ENCODE results near the gene NDUFB8. TPM values are rescaled to one million over a fixed set of nuclear protein-coding genes. Genes with fewer than 3 reads are reported as not detected.

Gene NDUFB8
- polyA plus RNA-seq, 1 donor: 206 TPM

DNA sequence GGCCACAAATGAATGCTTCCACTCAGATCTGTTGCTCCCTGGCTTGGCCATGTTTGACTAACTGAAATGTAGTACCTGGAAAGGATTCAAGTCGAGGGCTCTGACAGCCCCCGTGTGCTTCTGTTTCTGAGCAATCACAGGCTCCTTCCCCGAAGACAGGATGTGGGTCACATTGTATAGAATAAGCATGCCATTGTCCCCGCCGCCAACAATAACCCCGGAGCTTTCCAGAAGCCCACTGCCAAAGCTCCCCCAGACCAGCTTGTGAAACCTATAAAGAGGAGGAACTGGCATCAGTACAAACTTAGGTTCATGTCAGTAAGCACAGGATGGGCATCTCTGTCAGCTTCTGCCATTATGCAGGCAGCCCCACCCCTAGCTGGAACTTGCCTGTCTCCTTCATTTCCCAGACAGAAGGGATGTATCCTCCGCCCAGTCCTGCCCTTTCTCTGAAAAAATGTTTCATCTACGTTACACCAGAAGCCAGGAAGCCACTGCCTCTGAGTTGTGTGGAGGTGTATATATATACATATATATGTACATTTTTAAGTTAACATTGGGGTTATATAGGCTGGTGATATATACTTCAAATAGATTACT, 20.3 kb downstream of the NDUFB8 start:
- WGBS (ENCODE audit: insufficient coverage, low lambda C conversion rate): no CpG with 5 or more reads among the region's 8 CpGs
- Histone ChIP-seq H3K27ac (ENCODE audit: low read length) (no peak overlapping the region), H3K9me3 (ENCODE audit: control insufficient read depth, low read depth, low read length) (no peaks in the 10 kb centered on the region), H3K27me3 (ENCODE audit: control insufficient read depth, insufficient read depth, low read length) (no peaks in the 10 kb centered on the region), H3K4me3 (ENCODE audit: low read length) (no peak overlapping the region), H3K36me3 (ENCODE audit: control insufficient read depth, insufficient read depth, low read length) (peaks cover 20% of the 10 kb centered on the region), H3K4me1 (ENCODE audit: control insufficient read depth, insufficient read depth, low read length) (no peaks in the 10 kb centered on the region)
- DNase-seq: no peak

DNA sequence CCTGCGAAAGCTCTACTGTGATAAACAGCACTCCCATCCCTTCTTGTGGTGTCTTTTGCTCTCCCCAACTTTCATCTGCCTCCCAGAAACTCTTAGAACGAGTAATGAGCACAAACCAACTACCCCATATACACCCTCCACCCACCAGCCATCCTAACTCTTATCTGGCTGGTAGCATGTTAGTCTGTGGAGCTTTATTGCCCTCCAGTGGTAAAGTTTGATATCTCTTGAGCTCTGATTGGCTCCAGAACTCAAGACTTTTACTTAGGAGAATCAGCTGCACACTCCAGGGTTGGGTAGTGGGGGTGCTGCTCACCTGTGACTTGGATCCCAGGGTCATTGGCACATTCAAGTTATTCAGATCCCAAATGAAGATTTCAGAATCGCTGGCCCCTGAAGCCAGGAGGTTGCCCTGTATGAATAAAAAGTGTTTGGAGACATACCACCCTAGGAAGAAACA, 20.9 kb downstream of the NDUFB8 start:
- no peak overlapping the region for H3K27ac ChIP-seq (ENCODE audit: low read length)
- DNase-seq: peak in 1 of 2 donors; percentile 39
- H3K9me3 ChIP-seq (ENCODE audit: control insufficient read depth, low read depth, low read length): no peaks in the 10 kb centered on the region
- no peaks in the 10 kb centered on the region for H3K4me1 ChIP-seq (ENCODE audit: control insufficient read depth, insufficient read depth, low read length)
- WGBS (ENCODE audit: insufficient coverage, low lambda C conversion rate): no CpG with 5 or more reads among the region's 3 CpGs
- H3K27me3 ChIP-seq (ENCODE audit: control insufficient read depth, insufficient read depth, low read length): no peaks in the 10 kb centered on the region
- H3K4me3 ChIP-seq (ENCODE audit: low read length): no peak overlapping the region
- H3K36me3 ChIP-seq (ENCODE audit: control insufficient read depth, insufficient read depth, low read length): peaks cover 20% of the 10 kb centered on the region

DNA sequence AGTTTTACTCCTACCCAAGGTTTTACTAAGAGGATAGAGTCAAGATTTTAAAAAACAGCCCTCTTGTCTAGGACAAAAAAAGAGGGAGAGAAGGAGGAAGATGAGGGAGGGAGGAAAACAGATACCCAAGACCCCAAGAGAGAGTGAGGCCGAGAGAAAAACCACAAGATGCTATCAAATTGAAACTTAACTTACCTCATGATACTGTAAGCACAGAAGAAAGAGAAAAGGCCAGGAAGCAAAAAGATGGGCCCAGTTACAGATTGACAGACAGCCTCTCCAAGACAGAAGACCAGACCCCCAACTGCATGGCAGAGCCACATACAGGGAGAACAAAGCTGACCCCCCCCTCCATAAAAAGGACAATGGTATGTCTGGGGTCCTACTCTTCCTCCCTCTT, 21.4 kb downstream of the NDUFB8 start:
- H3K36me3 ChIP-seq (ENCODE audit: control insufficient read depth, insufficient read depth, low read length): peaks cover 20% of the 10 kb centered on the region
- no peaks in the 10 kb centered on the region for H3K27me3 ChIP-seq (ENCODE audit: control insufficient read depth, insufficient read depth, low read length)
- H3K27ac ChIP-seq (ENCODE audit: low read length): no peak overlapping the region
- DNase-seq: no peak
- H3K4me1 ChIP-seq (ENCODE audit: control insufficient read depth, insufficient read depth, low read length): no peaks in the 10 kb centered on the region
- H3K4me3 ChIP-seq (ENCODE audit: low read length): no peak overlapping the region
- 60% methylated on average over 1 of the region's 1 CpG for WGBS (ENCODE audit: insufficient coverage, low lambda C conversion rate)
- H3K9me3 ChIP-seq (ENCODE audit: control insufficient read depth, low read depth, low read length): no peaks in the 10 kb centered on the region

DNA sequence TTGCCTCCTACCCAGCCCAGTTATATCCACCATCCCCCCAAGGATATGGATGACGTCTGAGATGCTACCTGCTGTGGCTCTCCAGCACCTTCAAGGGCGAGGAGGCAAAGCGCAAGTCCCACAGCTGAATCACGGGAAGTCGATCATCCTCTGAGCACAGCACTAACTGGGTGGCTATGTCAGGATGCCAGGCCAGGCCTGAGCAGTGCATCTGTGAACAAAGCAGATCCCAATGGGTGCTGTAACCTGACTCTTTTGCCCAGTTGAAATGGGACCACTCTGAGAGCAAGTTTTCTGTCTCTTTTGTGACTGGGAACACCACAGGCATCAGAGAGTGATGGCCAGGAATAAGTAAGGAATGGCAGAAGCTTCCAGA, 22.3 kb downstream of the NDUFB8 start:
- H3K27ac ChIP-seq (ENCODE audit: low read length): no peak overlapping the region
- no peaks in the 10 kb centered on the region for H3K4me1 ChIP-seq (ENCODE audit: control insufficient read depth, insufficient read depth, low read length)
- no peak overlapping the region for H3K4me3 ChIP-seq (ENCODE audit: low read length)
- no peaks in the 10 kb centered on the region for H3K27me3 ChIP-seq (ENCODE audit: control insufficient read depth, insufficient read depth, low read length)
- no CpG with 5 or more reads among the region's 5 CpGs for WGBS (ENCODE audit: insufficient coverage, low lambda C conversion rate)
- DNase-seq: no peak
- H3K9me3 ChIP-seq (ENCODE audit: control insufficient read depth, low read depth, low read length): no peaks in the 10 kb centered on the region
- H3K36me3 ChIP-seq (ENCODE audit: control insufficient read depth, insufficient read depth, low read length): peaks cover 20% of the 10 kb centered on the region

DNA sequence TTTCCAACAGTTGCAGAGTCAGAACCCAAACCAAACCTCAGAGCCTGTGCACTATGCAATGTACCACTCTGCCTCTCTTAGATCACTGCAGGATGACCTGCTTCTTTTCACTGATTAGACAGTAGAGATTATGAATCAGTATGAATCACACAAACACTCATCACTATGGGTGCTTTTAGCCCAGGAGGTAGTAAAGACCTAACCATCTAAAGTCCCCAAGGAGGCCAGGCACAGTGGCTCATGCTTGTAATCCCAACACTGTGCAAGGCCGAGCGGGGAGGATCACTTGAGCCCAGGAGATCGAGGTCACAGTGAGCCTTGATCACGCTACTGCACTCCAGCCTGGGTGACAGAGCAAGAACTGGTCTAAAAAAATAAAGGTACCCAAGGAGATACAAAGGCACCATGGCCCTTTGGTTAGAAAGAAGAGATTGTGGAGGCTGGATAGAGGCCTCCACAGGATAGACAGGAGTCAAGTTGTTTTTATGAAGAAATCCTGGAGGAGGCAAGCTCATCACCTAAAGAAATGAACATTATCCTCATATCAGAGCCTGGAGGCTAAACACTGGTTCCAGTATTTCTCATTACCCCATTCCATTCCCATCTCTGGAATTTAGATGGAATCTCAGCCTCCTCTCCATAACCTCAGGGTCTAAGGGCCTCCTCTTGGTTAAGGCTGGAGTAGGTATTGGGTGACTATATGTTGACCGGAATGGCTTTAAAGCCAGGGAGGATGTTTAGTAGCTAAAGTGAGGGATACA, 22.9 kb downstream of the NDUFB8 start:
- no peaks in the 10 kb centered on the region for H3K27me3 ChIP-seq (ENCODE audit: control insufficient read depth, insufficient read depth, low read length)
- no peaks in the 10 kb centered on the region for H3K9me3 ChIP-seq (ENCODE audit: control insufficient read depth, low read depth, low read length)
- H3K4me3 ChIP-seq (ENCODE audit: low read length): no peak overlapping the region
- no peaks in the 10 kb centered on the region for H3K4me1 ChIP-seq (ENCODE audit: control insufficient read depth, insufficient read depth, low read length)
- 80% methylated on average over 1 of the region's 5 CpGs for WGBS (ENCODE audit: insufficient coverage, low lambda C conversion rate)
- peaks cover 23% of the 10 kb centered on the region for H3K36me3 ChIP-seq (ENCODE audit: control insufficient read depth, insufficient read depth, low read length)
- H3K27ac ChIP-seq (ENCODE audit: low read length): no peak overlapping the region
- no peak for DNase-seq

DNA sequence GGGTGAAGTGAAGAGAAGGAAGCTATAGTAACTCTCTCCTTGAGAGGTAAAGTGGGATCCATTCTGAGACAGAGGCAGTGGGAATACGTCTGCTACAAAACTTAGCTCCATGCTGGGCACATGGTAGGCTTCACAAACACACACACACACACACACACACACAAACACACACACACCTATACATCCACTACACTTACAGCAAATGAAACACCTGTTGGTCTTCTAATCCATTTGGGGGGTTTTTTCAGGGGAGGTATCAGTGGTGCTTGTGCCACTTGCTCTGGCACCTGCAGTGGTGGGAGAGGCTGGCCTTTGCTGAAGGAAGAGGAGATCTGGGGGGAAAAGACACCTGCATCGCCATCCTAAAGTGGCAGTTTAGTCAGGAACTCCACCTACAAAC, 24.5 kb downstream of the NDUFB8 start:
- no CpG with 5 or more reads among the region's 2 CpGs for WGBS (ENCODE audit: insufficient coverage, low lambda C conversion rate)
- Histone ChIP-seq H3K27me3 (ENCODE audit: control insufficient read depth, insufficient read depth, low read length) (no peaks in the 10 kb centered on the region), H3K27ac (ENCODE audit: low read length) (no peak overlapping the region), H3K36me3 (ENCODE audit: control insufficient read depth, insufficient read depth, low read length) (peaks cover 31% of the 10 kb centered on the region), H3K4me1 (ENCODE audit: control insufficient read depth, insufficient read depth, low read length) (no peaks in the 10 kb centered on the region), H3K4me3 (ENCODE audit: low read length) (no peak overlapping the region), H3K9me3 (ENCODE audit: control insufficient read depth, low read depth, low read length) (no peaks in the 10 kb centered on the region)
- no peak for DNase-seq

DNA sequence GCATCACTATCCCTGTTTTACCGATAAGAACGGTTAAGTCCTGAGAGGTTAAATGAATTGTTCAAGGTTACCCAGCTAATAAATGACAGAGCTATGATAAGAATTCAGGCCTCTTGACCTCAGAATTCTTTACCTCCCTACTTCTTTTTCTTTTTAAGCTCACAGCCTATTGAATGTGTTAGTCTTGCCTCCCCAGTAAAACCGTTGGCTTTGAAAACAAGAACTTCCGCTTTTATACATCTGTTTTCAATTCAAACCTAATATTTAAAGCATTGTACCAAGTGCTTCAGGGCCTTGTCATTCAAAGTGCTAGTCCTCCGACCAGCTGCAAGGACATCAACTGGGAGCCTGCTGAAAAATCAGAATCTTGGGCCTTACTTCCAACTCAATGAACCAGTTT, 25.6 kb downstream of the NDUFB8 start:
- Histone ChIP-seq H3K36me3 (ENCODE audit: control insufficient read depth, insufficient read depth, low read length) (peaks cover 41% of the 10 kb centered on the region), H3K27me3 (ENCODE audit: control insufficient read depth, insufficient read depth, low read length) (no peaks in the 10 kb centered on the region), H3K9me3 (ENCODE audit: control insufficient read depth, low read depth, low read length) (no peaks in the 10 kb centered on the region), H3K4me1 (ENCODE audit: control insufficient read depth, insufficient read depth, low read length) (no peaks in the 10 kb centered on the region), H3K27ac (ENCODE audit: low read length) (no peak overlapping the region), H3K4me3 (ENCODE audit: low read length) (no peak overlapping the region)
- no CpG with 5 or more reads among the region's 5 CpGs for WGBS (ENCODE audit: insufficient coverage, low lambda C conversion rate)
- DNase-seq: no peak

DNA sequence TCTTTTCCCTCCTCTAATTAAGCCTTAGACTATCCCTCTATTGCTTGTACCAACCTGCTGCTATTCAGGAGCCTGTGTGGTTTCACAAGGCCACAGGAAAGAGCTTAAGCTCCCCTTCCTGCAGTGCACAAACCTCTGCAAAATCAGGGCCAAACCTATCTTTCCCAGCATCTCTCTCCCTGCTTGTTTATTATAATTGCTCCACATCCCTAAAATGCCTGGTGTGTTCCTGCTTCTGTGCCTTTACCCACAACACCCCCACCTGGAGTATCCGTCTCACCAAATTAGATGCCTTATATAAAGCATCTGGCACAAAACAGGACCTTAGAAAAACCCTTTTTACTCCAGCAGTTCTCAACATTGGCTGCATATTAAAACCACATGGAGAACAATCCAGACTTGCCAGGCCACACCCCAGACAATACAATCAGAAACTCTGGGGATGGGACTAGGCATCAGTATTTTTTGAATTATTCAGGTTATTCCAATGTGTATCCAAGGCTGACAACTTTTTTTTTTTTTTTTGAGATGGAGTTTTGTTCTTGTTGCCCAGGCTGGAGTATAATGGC, 26.7 kb downstream of the NDUFB8 start:
- no peaks in the 10 kb centered on the region for H3K4me1 ChIP-seq (ENCODE audit: control insufficient read depth, insufficient read depth, low read length)
- WGBS (ENCODE audit: insufficient coverage, low lambda C conversion rate): no CpG with 5 or more reads among the region's 1 CpG

DNA sequence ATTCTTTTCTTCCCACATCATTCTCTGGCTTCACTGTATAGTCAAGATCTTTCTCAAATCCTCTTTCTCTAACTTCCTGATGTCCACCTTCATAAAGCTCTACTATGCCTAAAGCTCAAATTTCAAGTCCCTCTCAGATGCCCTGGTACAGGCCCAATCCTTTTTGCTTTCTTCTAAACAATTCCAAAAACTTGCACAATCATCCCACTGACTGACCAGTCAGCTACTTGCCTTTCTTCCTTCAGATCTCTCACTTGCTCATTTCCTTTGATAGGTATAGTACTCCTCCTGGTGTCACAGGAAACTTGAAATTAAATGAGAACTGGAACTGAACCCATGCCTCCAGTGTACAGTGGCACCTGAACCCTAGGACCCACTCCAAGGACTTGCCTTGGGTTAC, 28.2 kb downstream of the NDUFB8 start:
- Histone ChIP-seq H3K9me3 (ENCODE audit: control insufficient read depth, low read depth, low read length) (no peaks in the 10 kb centered on the region), H3K36me3 (ENCODE audit: control insufficient read depth, insufficient read depth, low read length) (peaks cover 51% of the 10 kb centered on the region), H3K27me3 (ENCODE audit: control insufficient read depth, insufficient read depth, low read length) (no peaks in the 10 kb centered on the region), H3K4me3 (ENCODE audit: low read length) (no peak overlapping the region), H3K27ac (ENCODE audit: low read length) (no peak overlapping the region), H3K4me1 (ENCODE audit: control insufficient read depth, insufficient read depth, low read length) (no peaks in the 10 kb centered on the region)
- no peak for DNase-seq

More for the DNA sequence above, 26.7 kb downstream of the NDUFB8 start:
- no peak overlapping the region for H3K27ac ChIP-seq (ENCODE audit: low read length)
- H3K27me3 ChIP-seq (ENCODE audit: control insufficient read depth, insufficient read depth, low read length): no peaks in the 10 kb centered on the region
- no peak for DNase-seq
- no peaks in the 10 kb centered on the region for H3K9me3 ChIP-seq (ENCODE audit: control insufficient read depth, low read depth, low read length)
- no peak overlapping the region for H3K4me3 ChIP-seq (ENCODE audit: low read length)
- peaks cover 47% of the 10 kb centered on the region for H3K36me3 ChIP-seq (ENCODE audit: control insufficient read depth, insufficient read depth, low read length)

DNA sequence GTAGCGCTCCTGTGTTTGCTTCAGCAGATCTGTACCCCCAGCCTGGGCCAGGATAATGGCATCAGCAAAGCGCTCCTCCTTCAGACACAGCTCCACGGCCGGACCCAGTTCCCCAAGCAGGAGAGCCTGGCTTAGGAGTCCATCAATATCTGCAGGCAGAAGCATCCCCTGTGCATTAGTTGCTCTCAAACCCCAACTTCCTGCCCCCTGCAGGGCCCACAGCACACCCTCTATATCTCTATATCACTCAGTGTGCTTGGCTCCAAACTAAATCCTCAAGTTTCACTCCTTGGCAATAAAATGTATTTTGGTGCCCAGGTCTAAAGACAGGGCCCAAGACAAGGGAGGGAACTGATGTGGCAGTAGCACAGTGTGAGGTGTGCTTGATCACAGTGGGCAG, 31.6 kb downstream of the NDUFB8 start:
- DNase-seq: no peak
- no peak overlapping the region for H3K27ac ChIP-seq (ENCODE audit: low read length)
- no peaks in the 10 kb centered on the region for H3K4me1 ChIP-seq (ENCODE audit: control insufficient read depth, insufficient read depth, low read length)
- no peak overlapping the region for H3K4me3 ChIP-seq (ENCODE audit: low read length)
- H3K9me3 ChIP-seq (ENCODE audit: control insufficient read depth, low read depth, low read length): no peaks in the 10 kb centered on the region
- WGBS (ENCODE audit: insufficient coverage, low lambda C conversion rate): no CpG with 5 or more reads among the region's 4 CpGs
- peaks cover 51% of the 10 kb centered on the region for H3K36me3 ChIP-seq (ENCODE audit: control insufficient read depth, insufficient read depth, low read length)
- no peaks in the 10 kb centered on the region for H3K27me3 ChIP-seq (ENCODE audit: control insufficient read depth, insufficient read depth, low read length)

All from large intestine (tissue), 3 donors.